H9 (cell line): ENCODE measurements around the gene AHNAK2. TPM values are rescaled to one million over a fixed set of nuclear protein-coding genes. Genes with fewer than 3 reads are reported as not detected.
"Not testable (repeated sequence)": the region's sequence is repeated elsewhere in the genome, so short reads cannot be mapped to it uniquely, and the experiment has no call there.

Experiments used
- DNase-seq: peaks from one replicate; pipeline ENCODE4 v3.0.0-alpha.2; 2017
- H2AFZ ChIP-seq: one replicate; pipeline ENCODE4 v1.6.1; 2013; ENCODE audit warnings: mild to moderate bottlenecking, low read length, control low read depth, moderate library complexity
- H2AK5ac ChIP-seq: 2 replicates; pipeline ENCODE4 v1.6.1; 2013; ENCODE audit warnings: low read length, control low read depth, mixed read lengths; ENCODE audit not compliant: insufficient read length
- H2BK120ac ChIP-seq: one replicate; pipeline ENCODE4 v1.6.1; 2013; ENCODE audit warnings: low read depth, mild to moderate bottlenecking, low read length, control low read depth, inconsistent platforms; ENCODE audit not compliant: poor library complexity, severe bottlenecking
- H2BK12ac ChIP-seq: 2 replicates; pipeline ENCODE4 v1.6.1; 2013; ENCODE audit warnings: low read length, control low read depth, mixed read lengths, low read depth; ENCODE audit not compliant: insufficient read length
- H2BK15ac ChIP-seq: 2 replicates; pipeline ENCODE4 v1.6.1; 2013; ENCODE audit warnings: low read depth, low read length, control low read depth
- H2BK20ac ChIP-seq: one replicate; pipeline ENCODE4 v1.6.1; 2013; ENCODE audit warnings: low read depth, mild to moderate bottlenecking, low read length, control low read depth, inconsistent platforms; ENCODE audit not compliant: poor library complexity, severe bottlenecking
- H2BK5ac ChIP-seq: 2 replicates; pipeline ENCODE4 v1.6.1; 2013; ENCODE audit warnings: low read length, control low read depth, mixed read lengths; ENCODE audit not compliant: insufficient read length
- H3K14ac ChIP-seq: 2 replicates; pipeline ENCODE4 v1.6.1; 2013; ENCODE audit warnings: low read length, control low read depth; ENCODE audit not compliant: insufficient read depth
- H3K18ac ChIP-seq: 2 replicates; pipeline ENCODE4 v1.6.1; 2013; ENCODE audit warnings: low read depth, mild to moderate bottlenecking, mixed read lengths, low read length, control low read depth; ENCODE audit not compliant: insufficient read length
- H3K23ac ChIP-seq: 2 replicates; pipeline ENCODE4 v1.6.1; 2013; ENCODE audit warnings: low read length, control low read depth, mixed read lengths, low read depth; ENCODE audit not compliant: insufficient read length
- H3K23me2 ChIP-seq: 2 replicates; pipeline ENCODE4 v1.6.1; 2013; ENCODE audit warnings: low read depth, mild to moderate bottlenecking, mixed read lengths, low read length, control low read depth; ENCODE audit not compliant: insufficient read length, poor library complexity, severe bottlenecking
- H3K27ac ChIP-seq: 2 replicates; pipeline ENCODE4 v1.5.1; 2013; ENCODE audit warnings: low read length, control low read depth, mixed read lengths, low read depth; ENCODE audit not compliant: insufficient read length
- H3K27me3 ChIP-seq: 2 replicates; pipeline ENCODE4 v1.6.1; 2013; ENCODE audit warnings: low read length, control low read depth, inconsistent platforms; ENCODE audit not compliant: insufficient read depth
- H3K4ac ChIP-seq: 2 replicates; pipeline ENCODE4 v1.6.1; 2013; ENCODE audit warnings: low read depth, mild to moderate bottlenecking, control low read depth, inconsistent platforms, low read length, moderate library complexity
- H3K4me1 ChIP-seq: 2 replicates; pipeline ENCODE4 v1.6.1; 2013; ENCODE audit warnings: low read length, control low read depth, inconsistent platforms; ENCODE audit not compliant: insufficient read depth
- H3K4me2 ChIP-seq: 2 replicates; pipeline ENCODE4 v1.6.1; 2013; ENCODE audit warnings: low read length, control low read depth, mixed read lengths; ENCODE audit not compliant: insufficient read length, insufficient read depth
- H3K56ac ChIP-seq: 2 replicates; pipeline ENCODE4 v1.6.1; 2013; ENCODE audit warnings: low read depth, mild to moderate bottlenecking, mixed read lengths, low read length, control low read depth; ENCODE audit not compliant: insufficient read length
- H3K79me1 ChIP-seq: 2 replicates; pipeline ENCODE4 v1.6.1; 2013; ENCODE audit warnings: low read depth, mild to moderate bottlenecking, moderate library complexity, low read length, control low read depth, inconsistent platforms; ENCODE audit not compliant: insufficient read depth, poor library complexity, severe bottlenecking
- H3K79me2 ChIP-seq: 2 replicates; pipeline ENCODE4 v1.6.1; 2013; ENCODE audit warnings: low read length, control low read depth, inconsistent platforms; ENCODE audit not compliant: insufficient read depth
- H3K9ac ChIP-seq: 2 replicates; pipeline ENCODE4 v1.6.1; 2013; ENCODE audit warnings: low read length, control low read depth, mixed read lengths; ENCODE audit not compliant: insufficient read length; ENCODE audit errors: extremely low read depth
- H3K9me3 ChIP-seq: one replicate; pipeline ENCODE4 v1.6.1; 2013; ENCODE audit warnings: low read depth, low read length, inconsistent platforms; ENCODE audit not compliant: control insufficient read depth
- H3T11ph ChIP-seq: one replicate; pipeline ENCODE4 v1.6.1; 2013; ENCODE audit warnings: mild to moderate bottlenecking, low read length, control low read depth, inconsistent platforms
- H4K20me1 ChIP-seq: one replicate; pipeline ENCODE4 v1.6.1; 2013; ENCODE audit not compliant: control insufficient read depth, insufficient read length, insufficient read depth
- H4K5ac ChIP-seq: 2 replicates; pipeline ENCODE4 v1.6.1; 2013; ENCODE audit warnings: low read depth, mild to moderate bottlenecking, mixed read lengths, low read length, control low read depth; ENCODE audit not compliant: insufficient read length
- H4K8ac ChIP-seq: replicated peaks from 2 replicates; pipeline ENCODE4 v1.6.1; 2013; ENCODE audit warnings: low read length, control low read depth, mixed read lengths, low read depth; ENCODE audit not compliant: insufficient read length
- H4K91ac ChIP-seq: 2 replicates; pipeline ENCODE4 v1.6.1; 2013; ENCODE audit warnings: low read depth, mild to moderate bottlenecking, moderate library complexity, mixed read lengths, low read length, control low read depth; ENCODE audit not compliant: insufficient read length
- H3K27ac Mint-ChIP-seq, 3 experiments: 2 replicates in 2 of 3; 3 replicates in 1 of 3; pipeline ENCODE4 v1.8.0; 2020 to 2021; ENCODE audit warnings: mixed read lengths in 3 of 3, mild to moderate bottlenecking in 1 of 3, moderate library complexity in 1 of 3
- H3K27me3 Mint-ChIP-seq: 2 replicates; pipeline ENCODE4 v1.8.0; 2021; ENCODE audit warnings: low read depth, mild to moderate bottlenecking, moderate library complexity, mixed read lengths
- H3K36me3 Mint-ChIP-seq, 3 experiments: 2 replicates in 2 of 3; 3 replicates in 1 of 3; pipeline ENCODE4 v1.8.0; 2020 to 2021; ENCODE audit warnings: low read depth in 3 of 3, mixed read lengths in 3 of 3; ENCODE audit not compliant: insufficient read depth in 1 of 3
- H3K4me1 Mint-ChIP-seq, 2 experiments: 2 replicates each; pipeline ENCODE4 v1.8.0; 2020; ENCODE audit warnings: mixed read lengths in 2 of 2
- H3K4me3 Mint-ChIP-seq, 2 experiments: 2 replicates in 1 of 2; 3 replicates in 1 of 2; pipeline ENCODE4 v1.8.0; 2020 to 2021; ENCODE audit warnings: mild to moderate bottlenecking in 2 of 2, mixed read lengths in 2 of 2, moderate library complexity in 1 of 2
- H3K9me3 Mint-ChIP-seq, 2 experiments: 2 replicates in 1 of 2; 3 replicates in 1 of 2; pipeline ENCODE4 v1.8.0; 2020; ENCODE audit warnings: mild to moderate bottlenecking in 2 of 2, mixed read lengths in 2 of 2, moderate library complexity in 1 of 2
- CTCF ChIP-seq: fragments of 200-600 bp; sonication (generic); conservative IDR thresholded peaks from 3 replicates; pipeline ENCODE4 v1.8.0; 2021; ENCODE audit warnings: antibody characterized with exemption, mild to moderate bottlenecking
- WGBS: extraction: QIAGEN DNeasy Blood & Tissue Kit; methylation state at CpG from one replicate; pipeline ENCODE4 v1.1.7; 2013; ENCODE audit warnings: missing lambda C conversion rate, low lambda C conversion rate, mixed read lengths; ENCODE audit not compliant: insufficient read length; ENCODE audit errors: extremely low coverage; 5-methylcytosine and 5-hydroxymethylcytosine counted together
- total RNA-seq: library from RNA; stranded (reverse); gene quantifications from 2 replicates; pipeline ENCODE4 v1.2.1, GENCODE V29; 2021

The AHNAK2 gene
- total RNA-seq, 1 experiment from 2014 or later = 2.8 TPM

GRCh38 chr14:104908303-104908702 is 69.9 kb downstream of the AHNAK2 start:
- H2BK5ac ChIP-seq = no peak overlapping the region
- no peak overlapping the region for H3K27ac ChIP-seq
- no peaks in the 10 kb centered on the region for H3K79me2 ChIP-seq
- Mint-ChIP-seq H3K4me3 (no peak overlapping the region), H3K9me3 (peaks cover 21 to 24% of the 10 kb centered on the region in 2 experiments), H3K27ac (no peak overlapping the region), H3K27me3 (peaks cover 80% of the 10 kb centered on the region), H3K36me3 (peaks cover 0 to 4% (median 0%) of the 10 kb centered on the region in 3 experiments; a peak in 3 of 7 replicates), H3K4me1 (no peaks in the 10 kb centered on the region)
- no peak overlapping the region for H2BK20ac ChIP-seq
- DNase-seq = no peak
- H2BK15ac ChIP-seq = no peak overlapping the region
- no peak overlapping the region for H2AFZ ChIP-seq
- H4K5ac ChIP-seq = no peak overlapping the region
- H4K20me1 ChIP-seq = no peaks in the 10 kb centered on the region
- no peak overlapping the region for H3K14ac ChIP-seq
- TF ChIP-seq CTCF = no peak
- no peaks in the 10 kb centered on the region for H3K9me3 ChIP-seq
- no CpG with 5 or more reads among the region's 1 CpG for WGBS
- no peaks in the 10 kb centered on the region for H3K79me1 ChIP-seq
- H2BK120ac ChIP-seq = no peak overlapping the region
- H3K27me3 ChIP-seq = no peaks in the 10 kb centered on the region
- H3K23ac ChIP-seq = no peak overlapping the region
- H3K56ac ChIP-seq = no peak overlapping the region
- H3K23me2 ChIP-seq = no peaks in the 10 kb centered on the region
- H2AK5ac ChIP-seq = no peak overlapping the region
- H3K18ac ChIP-seq = no peak overlapping the region
- no peak overlapping the region for H3K4me2 ChIP-seq
- no peak overlapping the region for H2BK12ac ChIP-seq
- H3K4me1 ChIP-seq = no peaks in the 10 kb centered on the region
- H4K8ac ChIP-seq = no peak overlapping the region
- H4K91ac ChIP-seq = no peak overlapping the region
- no peak overlapping the region for H3K9ac ChIP-seq
- H3K4ac ChIP-seq = no peak overlapping the region
- no peak overlapping the region for H3T11ph ChIP-seq

- not testable (repeated sequence) for H3K79me1 ChIP-seq, H2BK15ac ChIP-seq, H3K14ac ChIP-seq, H2BK120ac ChIP-seq, H3K4me2 ChIP-seq, H3K27me3 ChIP-seq, H3K56ac ChIP-seq, H4K91ac ChIP-seq, H3K18ac ChIP-seq, H3K4me3 Mint-ChIP-seq, H3T11ph ChIP-seq, H3K4me1 Mint-ChIP-seq, H4K5ac ChIP-seq, H2AFZ ChIP-seq, H3K9me3 ChIP-seq, H3K4me1 ChIP-seq, H3K27ac ChIP-seq, H2BK5ac ChIP-seq, H3K23me2 ChIP-seq, DNase-seq, H3K9me3 Mint-ChIP-seq, H3K23ac ChIP-seq, H4K8ac ChIP-seq, H2BK12ac ChIP-seq, H3K27ac Mint-ChIP-seq, H3K9ac ChIP-seq, H2BK20ac ChIP-seq, H3K79me2 ChIP-seq, H2AK5ac ChIP-seq, H3K4ac ChIP-seq, H4K20me1 ChIP-seq, H3K36me3 Mint-ChIP-seq
- H3K27me3 Mint-ChIP-seq = peaks cover 87% of the 10 kb centered on the region
- WGBS = no CpG with 5 or more reads among the region's 28 CpGs
Measured at GRCh38 chr14:104905579-104905933, 72.6 kb downstream of the AHNAK2 start.
